Lung (tissue), 12 donors: Measurements from ENCODE around the gene SPATC1L. TPM values are rescaled to one million over a fixed set of nuclear protein-coding genes. Genes with fewer than 3 reads are reported as not detected.

ENCODE experiments used
- ATAC-seq: fragments of 200-7000 bp; cut with Tn5 transposase; one replicate; pipeline ENCODE4 v1.9.1; 2020; ENCODE audit warnings: moderate number of reproducible peaks; ENCODE audit not compliant: insufficient read depth, low FRiP score
- DNase-seq, 3 donors: peaks; one replicate each; pipeline ENCODE4 v3.0.0-alpha.2; 2013 to 2017
- H3K27ac ChIP-seq, 2 donors: one replicate each; pipeline ENCODE4 v1.5.1; 2013; ENCODE audit warnings: mild to moderate bottlenecking in 2 of 2, moderate library complexity in 2 of 2, control low read depth in 1 of 2, inconsistent platforms in 1 of 2, low read depth in 1 of 2, low read length in 1 of 2
- H3K27me3 ChIP-seq, 3 donors: one replicate each; pipeline ENCODE4 v1.5.1; 2013; ENCODE audit warnings: low read length in 2 of 3; ENCODE audit not compliant: control insufficient read depth in 3 of 3, insufficient read depth in 3 of 3
- H3K36me3 ChIP-seq, 4 donors: one replicate each; pipeline ENCODE4 v1.5.1; 2013; ENCODE audit warnings: low read length in 4 of 4, mild to moderate bottlenecking in 1 of 4, moderate library complexity in 1 of 4; ENCODE audit not compliant: control insufficient read depth in 4 of 4, insufficient read depth in 4 of 4
- H3K4me1 ChIP-seq, 5 donors: one replicate each; pipeline ENCODE4 v1.5.1; 2013; ENCODE audit warnings: low read length in 5 of 5, mild to moderate bottlenecking in 2 of 5, moderate library complexity in 1 of 5; ENCODE audit not compliant: control insufficient read depth in 5 of 5, insufficient read depth in 5 of 5
- H3K4me3 ChIP-seq: one replicate; pipeline ENCODE4 v1.5.1; 2013; ENCODE audit warnings: mild to moderate bottlenecking, control low read depth, moderate library complexity
- H3K9ac ChIP-seq, 2 donors: one replicate each; pipeline ENCODE4 v1.5.1; 2013; ENCODE audit warnings: low read length in 2 of 2, control low read depth in 1 of 2; ENCODE audit not compliant: insufficient read depth in 1 of 2
- H3K9me3 ChIP-seq, 4 donors: one replicate each; pipeline ENCODE4 v1.5.1; 2013; ENCODE audit warnings: low read length in 3 of 4, mild to moderate bottlenecking in 1 of 4, moderate library complexity in 1 of 4; ENCODE audit not compliant: control insufficient read depth in 4 of 4, insufficient read depth in 3 of 4
- CTCF ChIP-seq: IDR thresholded peaks from 2 replicates; pipeline ENCODE4 v1.5.1; 2012; ENCODE audit warnings: mild to moderate bottlenecking; ENCODE audit errors: control extremely low read depth, extremely low read depth
- WGBS, 2 donors: extraction: QIAGEN DNeasy Blood & Tissue Kit; methylation state at CpG; one replicate each; pipeline ENCODE4 v1.1.7; 2013; 5-methylcytosine and 5-hydroxymethylcytosine counted together
- polyA plus RNA-seq, 2 donors: library from polyadenylated mRNA; stranded (reverse); fragments of 200-250 nt; gene quantifications; one replicate each; pipeline ENCODE4 v1.2.1, GENCODE V29; 2013
- total RNA-seq, 2 donors: library from RNA; depleted of rRNA in 1 of 2; stranded (reverse); fragments of >200 nt in 1 of 2; gene quantifications; one replicate each; pipeline ENCODE4 v1.2.1, GENCODE V29; 2014 to 2021
- donor health status: control.
- donor health status: control.
- donor health status: Bipolar disorder and iron deficiency.
- donor health status: healthy.
- donor health status: DM: yes; HTN: yes; CAD: no.

Gene SPATC1L
- total and polyA plus RNA-seq, 4 donors, result 6.6 to 15.6 (median 11.0) TPM

GRCh38 chr21:46191686-46192575, 7.7 kb upstream of the SPATC1L start:
- H3K36me3 ChIP-seq, result peaks cover 5 to 55% (median 18%) of the 10 kb centered on the region in 4 donors
- WGBS, 2 donors, result 97 to 98% methylated on average over 20 of the region's 20 CpGs
- H3K9me3 ChIP-seq, result no peaks in the 10 kb centered on the region
- H3K27ac ChIP-seq, result no peak overlapping the region
- H3K27me3 ChIP-seq, result no peaks in the 10 kb centered on the region
- ATAC-seq, result no peak
- H3K9ac ChIP-seq, result no peak overlapping the region
- no peak for TF ChIP-seq CTCF
- no peak overlapping the region for H3K4me3 ChIP-seq
- peaks cover 0 to 7% (median 0%) of the 10 kb centered on the region in 5 donors for H3K4me1 ChIP-seq
- DNase-seq, result no peak

- ATAC-seq, result no peak
- Histone ChIP-seq H3K4me1 (peaks cover 0 to 7% (median 0%) of the 10 kb centered on the region in 5 donors), H3K9me3 (no peaks in the 10 kb centered on the region), H3K27me3 (no peaks in the 10 kb centered on the region), H3K4me3 (no peak overlapping the region), H3K9ac (no peak overlapping the region), H3K27ac (no peak overlapping the region), H3K36me3 (peaks cover 3 to 49% (median 18%) of the 10 kb centered on the region in 4 donors)
- DNase-seq, result no peak
- TF ChIP-seq CTCF, result no peak
- 98% methylated on average over 4 of the region's 4 CpGs for WGBS, 2 donors
These were observed 7.0 kb upstream of the SPATC1L start for GRCh38 chr21:46191257-46191685.

GRCh38 chr21:46190491-46191131, 6.4 kb upstream of the SPATC1L start:
- Histone ChIP-seq H3K27me3 (no peaks in the 10 kb centered on the region), H3K4me3 (no peak overlapping the region), H3K9ac (no peak overlapping the region), H3K9me3 (no peaks in the 10 kb centered on the region), H3K4me1 (peaks cover 0 to 7% (median 0%) of the 10 kb centered on the region in 5 donors), H3K27ac (no peak overlapping the region), H3K36me3 (peaks cover 0 to 42% (median 17%) of the 10 kb centered on the region in 4 donors)
- no peak for TF ChIP-seq CTCF
- no peak for DNase-seq
- WGBS, 2 donors, result 95 to 96% methylated on average over 10 to 15 of the region's 15 CpGs
- no peak for ATAC-seq
